ENCODE results near the gene SLC43A2. TPM values are rescaled to one million over a fixed set of nuclear protein-coding genes. Genes with fewer than 3 reads are reported as not detected.

Gene SLC43A2
- total and polyA plus RNA-seq, 4 donors: 27.0 to 125 (median 68.6) TPM

- peak in 2 of 3 donors; percentile 75 to 76 for DNase-seq
- H3K9ac ChIP-seq (ENCODE audit: insufficient read depth in 1 of 2, low read length in 2 of 2): no peak overlapping the region
- WGBS, 2 donors: 69 to 81% methylated on average over 19 of the region's 19 CpGs
- no peaks in the 10 kb centered on the region for H3K9me3 ChIP-seq (ENCODE audit: control insufficient read depth in 4 of 4, insufficient read depth in 3 of 4, low read length in 3 of 4)
- no peak for TF ChIP-seq CTCF (IDR thresholded peaks at IDR 0.05; ENCODE audit: control extremely low read depth, extremely low read depth)
- no peaks in the 10 kb centered on the region for H3K27me3 ChIP-seq (ENCODE audit: control insufficient read depth in 3 of 3, insufficient read depth in 3 of 3, low read length in 2 of 3)
- H3K27ac ChIP-seq (ENCODE audit: low read depth in 1 of 2, low read length in 1 of 2): peak overlapping the region in 1 of 2 donors; percentile 71
- H3K4me1 ChIP-seq (ENCODE audit: control insufficient read depth in 5 of 5, insufficient read depth in 5 of 5, low read length in 5 of 5): peaks cover 3 to 12% (median 7%) of the 10 kb centered on the region in 5 donors
- no peak overlapping the region for H3K4me3 ChIP-seq
- H3K36me3 ChIP-seq (ENCODE audit: control insufficient read depth in 4 of 4, insufficient read depth in 4 of 4, low read length in 4 of 4): peaks cover 0 to 16% (median 0%) of the 10 kb centered on the region in 4 donors
- no peak for ATAC-seq (ENCODE audit: insufficient read depth, low FRiP score)
Observed at GRCh38 chr17:1580979-1581676, 47.5 kb downstream of the SLC43A2 start.

- no peaks in the 10 kb centered on the region for H3K9me3 ChIP-seq (ENCODE audit: control insufficient read depth in 4 of 4, insufficient read depth in 3 of 4, low read length in 3 of 4)
- ATAC-seq (ENCODE audit: insufficient read depth, low FRiP score) (no peak), DNase-seq (no peak)
- H3K36me3 ChIP-seq (ENCODE audit: control insufficient read depth in 4 of 4, insufficient read depth in 4 of 4, low read length in 4 of 4): peaks cover 0 to 1% (median 0%) of the 10 kb centered on the region in 4 donors
- H3K9ac ChIP-seq (ENCODE audit: insufficient read depth in 1 of 2, low read length in 2 of 2): peak overlapping the region in 1 of 2 donors; percentile 85
- no peak for TF ChIP-seq CTCF (IDR thresholded peaks at IDR 0.05; ENCODE audit: control extremely low read depth, extremely low read depth)
- 88 to 89% methylated on average over 13 of the region's 13 CpGs for WGBS, 2 donors
- peak overlapping the region; percentile 69 to 93 for H3K27ac ChIP-seq (ENCODE audit: low read depth in 1 of 2, low read length in 1 of 2)
- H3K4me3 ChIP-seq: no peak overlapping the region
- H3K27me3 ChIP-seq (ENCODE audit: control insufficient read depth in 3 of 3, insufficient read depth in 3 of 3, low read length in 2 of 3): no peaks in the 10 kb centered on the region
- peaks cover 3 to 26% (median 21%) of the 10 kb centered on the region in 5 donors for H3K4me1 ChIP-seq (ENCODE audit: control insufficient read depth in 5 of 5, insufficient read depth in 5 of 5, low read length in 5 of 5)
Observed at GRCh38 chr17:1578029-1578428, 50.6 kb downstream of the SLC43A2 start.

- Histone ChIP-seq H3K9ac (ENCODE audit: insufficient read depth in 1 of 2, low read length in 2 of 2) (peak overlapping the region in 1 of 2 donors; percentile 85), H3K27me3 (ENCODE audit: control insufficient read depth in 3 of 3, insufficient read depth in 3 of 3, low read length in 2 of 3) (no peaks in the 10 kb centered on the region), H3K27ac (ENCODE audit: low read depth in 1 of 2, low read length in 1 of 2) (peak overlapping the region; percentile 69 to 93), H3K9me3 (ENCODE audit: control insufficient read depth in 4 of 4, insufficient read depth in 3 of 4, low read length in 3 of 4) (no peaks in the 10 kb centered on the region), H3K4me3 (no peak overlapping the region), H3K4me1 (ENCODE audit: control insufficient read depth in 5 of 5, insufficient read depth in 5 of 5, low read length in 5 of 5) (peaks cover 3 to 26% (median 21%) of the 10 kb centered on the region in 5 donors), H3K36me3 (ENCODE audit: control insufficient read depth in 4 of 4, insufficient read depth in 4 of 4, low read length in 4 of 4) (no peaks in the 10 kb centered on the region)
- DNase-seq (no peak), ATAC-seq (ENCODE audit: insufficient read depth, low FRiP score) (no peak)
- no peak for TF ChIP-seq CTCF (IDR thresholded peaks at IDR 0.05; ENCODE audit: control extremely low read depth, extremely low read depth)
- 31 to 53% methylated on average over 6 of the region's 6 CpGs for WGBS, 2 donors
Observed at GRCh38 chr17:1577583-1578013, 51.0 kb downstream of the SLC43A2 start.
